HG03175 (cell line): ENCODE measurements around the gene TBCA.
"Not testable (repeated sequence)": the region's sequence is repeated elsewhere in the genome, so short reads cannot be mapped to it uniquely, and the experiment has no call there.

Experiments
- ATAC-seq: cut with Tn5 transposase; IDR thresholded peaks from one replicate; pipeline ENCODE4 v1.9.1; 2021; ENCODE audit warnings: mild to moderate bottlenecking, moderate library complexity; ENCODE audit not compliant: unreplicated experiment

TBCA gene

DNA sequence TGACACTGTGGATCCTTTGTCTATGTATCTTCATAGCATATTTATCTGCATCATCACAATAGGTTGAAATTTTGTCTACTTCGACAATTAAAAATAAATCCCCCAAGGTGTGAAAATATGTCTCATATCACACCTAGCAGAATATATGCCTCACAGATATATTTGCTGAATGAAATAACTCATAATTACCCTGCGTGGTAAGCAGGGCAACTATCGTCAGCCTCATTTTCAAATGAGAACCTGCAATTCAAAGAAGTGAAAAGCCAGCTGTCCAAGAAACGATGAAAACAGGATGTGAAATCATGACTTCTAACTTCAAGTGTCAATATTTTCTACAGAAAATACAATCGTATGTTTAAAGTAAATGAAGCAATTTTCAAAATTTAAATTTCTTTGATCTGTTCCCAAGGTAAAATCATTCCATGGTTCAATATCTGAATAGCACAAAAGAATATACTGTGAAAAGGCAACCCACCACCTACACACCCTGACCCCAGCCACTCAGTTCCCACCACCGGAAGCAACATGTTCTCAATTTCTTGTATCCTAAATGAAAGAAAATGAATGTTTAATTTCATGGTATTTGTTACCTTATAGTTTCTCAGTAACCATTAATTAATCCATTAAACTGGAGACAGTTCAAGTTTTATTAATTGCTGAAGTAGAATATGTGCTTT is 57.1 kb downstream of the TBCA start:
- peak; percentile 95 for ATAC-seq

DNA sequence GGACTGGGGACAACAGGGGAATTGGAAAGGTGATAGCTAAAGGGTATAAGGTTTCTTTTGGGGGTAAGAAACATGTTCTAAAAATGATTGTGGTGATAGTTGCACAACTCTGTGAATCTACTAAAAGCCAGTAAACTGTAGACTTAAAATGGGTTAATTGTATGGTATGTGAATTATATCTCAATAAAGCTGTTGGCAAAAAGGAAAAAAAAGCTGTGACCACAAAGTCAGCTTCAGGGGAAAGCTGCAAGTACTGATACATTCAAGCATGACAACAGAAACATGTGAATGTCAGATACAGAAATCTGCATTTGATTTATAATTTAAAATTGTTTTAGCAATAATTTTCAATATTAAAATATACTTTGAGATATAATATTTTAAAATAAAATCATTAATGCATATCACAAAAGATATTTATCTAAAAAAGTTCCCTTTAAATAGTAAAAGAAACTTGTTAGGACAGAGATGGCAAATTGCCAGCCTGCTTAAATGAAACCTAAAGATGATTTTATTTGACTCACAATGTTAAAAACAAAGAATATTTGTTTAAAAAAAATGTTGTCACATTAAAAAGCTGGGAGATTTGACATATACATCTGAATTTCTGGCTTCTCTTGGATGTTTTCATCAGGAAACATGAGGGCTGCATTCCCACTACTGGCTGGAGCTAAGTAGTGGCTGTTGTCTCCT is 66.0 kb downstream of the TBCA start:
- ATAC-seq, result no peak

DNA sequence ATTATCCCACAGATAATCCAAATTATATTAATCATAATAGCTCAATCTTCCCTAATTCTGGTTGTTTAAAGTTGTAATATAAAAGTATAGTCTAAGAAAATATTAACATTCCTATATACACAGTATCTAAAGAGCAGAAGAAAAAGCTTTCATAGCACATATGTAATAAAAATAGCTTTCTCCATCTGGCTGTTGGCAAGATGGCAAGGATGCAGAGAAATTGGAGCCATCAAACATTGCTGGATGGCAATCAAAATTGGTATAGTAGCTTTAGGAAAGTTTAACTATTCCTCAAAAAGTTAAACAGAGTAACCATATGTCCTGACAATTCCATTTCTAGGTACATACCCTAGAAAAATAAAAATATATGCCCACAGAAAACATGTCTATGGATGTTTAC is 66.8 kb downstream of the TBCA start:
- ATAC-seq, result no peak

DNA sequence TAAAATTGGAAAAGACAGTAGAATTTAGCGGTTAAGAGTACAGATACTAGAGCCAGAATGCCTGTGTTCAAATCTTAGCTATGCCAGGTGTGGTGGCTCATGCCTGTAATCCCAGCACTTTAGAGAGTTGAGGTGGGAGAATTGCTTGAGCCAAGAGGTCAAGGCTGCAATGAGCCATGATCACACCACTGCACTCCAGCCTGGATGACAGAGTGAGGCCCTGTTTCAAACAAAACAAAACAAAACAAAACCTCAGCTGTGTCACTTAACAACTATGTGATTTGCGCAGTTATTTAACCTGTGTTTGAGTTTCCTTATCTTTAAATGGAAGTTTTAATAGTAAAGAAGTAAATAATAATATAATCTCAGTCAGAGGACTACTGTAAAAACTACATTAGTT is 68.3 kb downstream of the TBCA start:
- no peak for ATAC-seq

DNA sequence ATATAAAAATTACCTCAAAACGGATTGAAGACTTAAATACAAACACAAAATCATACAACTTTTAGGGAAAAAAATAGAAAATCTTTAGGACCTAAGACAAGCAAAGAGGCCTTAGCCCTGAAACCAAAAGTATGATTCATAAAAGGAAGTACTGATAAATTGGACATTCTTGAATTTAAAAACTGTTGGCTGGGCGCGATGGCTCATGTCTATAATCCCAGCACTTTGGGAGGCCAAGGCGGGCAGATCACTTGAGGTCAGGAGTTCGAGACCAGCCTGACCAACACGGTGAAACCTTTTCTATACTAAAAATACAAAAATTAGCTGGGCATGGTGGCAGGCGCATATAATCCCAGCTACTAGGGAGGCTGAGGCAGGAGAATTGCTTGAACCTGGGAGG is 76.6 kb downstream of the TBCA start:
- not testable (repeated sequence) for ATAC-seq

DNA sequence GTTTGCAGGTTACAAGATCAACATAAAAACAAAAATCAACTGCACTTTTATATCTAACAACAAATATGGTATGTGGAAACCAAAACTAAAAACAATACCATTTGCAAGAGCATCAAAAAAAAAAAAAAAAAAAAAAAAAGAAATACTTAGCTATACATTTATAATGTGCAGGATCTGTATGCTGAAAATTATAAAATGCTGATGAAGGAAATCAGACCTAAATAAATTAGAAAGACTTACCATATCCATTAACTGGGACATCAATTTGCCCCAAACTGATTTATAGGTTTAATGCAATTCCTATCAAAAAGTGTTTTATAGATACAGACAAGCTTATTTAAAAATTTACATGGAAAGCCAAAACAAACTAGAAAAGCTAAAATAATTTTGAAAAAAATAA is 77.2 kb downstream of the TBCA start:
- ATAC-seq, result no peak

DNA sequence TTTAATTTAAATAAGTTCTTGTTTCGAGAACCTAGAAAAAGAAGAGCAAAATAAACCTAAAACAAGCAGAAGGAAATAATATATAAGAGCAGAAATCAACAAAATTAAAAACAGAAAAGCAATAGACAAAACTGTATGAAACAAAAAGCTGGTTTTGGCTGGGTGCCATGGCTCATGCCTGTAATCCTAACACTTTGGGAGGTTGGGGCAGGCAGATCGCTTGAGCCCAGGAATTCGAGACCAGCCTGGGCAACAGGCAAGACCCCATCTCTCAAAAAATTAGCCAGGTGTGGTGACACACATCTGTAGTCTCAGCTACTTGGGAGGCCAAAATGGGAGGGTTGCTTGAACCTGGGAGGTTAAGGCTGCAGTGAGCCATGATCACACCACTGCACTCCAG is 78.4 kb downstream of the TBCA start:
- ATAC-seq, result no peak

DNA sequence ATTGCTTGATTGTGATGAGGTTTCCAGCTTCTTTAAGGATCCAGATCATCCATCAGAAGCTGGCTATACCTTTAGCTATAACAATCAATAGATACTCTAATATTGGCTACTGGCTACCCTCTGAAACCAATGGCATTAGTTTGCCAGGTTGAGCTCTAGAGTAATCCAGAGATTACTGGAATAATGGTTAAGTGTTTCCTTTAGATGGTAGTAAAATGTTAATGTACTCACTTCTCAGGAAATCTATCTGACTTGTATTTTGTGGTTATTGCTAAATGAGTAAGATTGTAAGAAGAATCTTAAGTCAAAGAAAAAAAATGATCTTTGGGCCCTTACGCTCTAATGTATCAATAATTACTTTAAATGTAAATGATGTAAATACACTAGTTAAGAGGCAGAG is 80.0 kb downstream of the TBCA start:
- ATAC-seq, result no peak

DNA sequence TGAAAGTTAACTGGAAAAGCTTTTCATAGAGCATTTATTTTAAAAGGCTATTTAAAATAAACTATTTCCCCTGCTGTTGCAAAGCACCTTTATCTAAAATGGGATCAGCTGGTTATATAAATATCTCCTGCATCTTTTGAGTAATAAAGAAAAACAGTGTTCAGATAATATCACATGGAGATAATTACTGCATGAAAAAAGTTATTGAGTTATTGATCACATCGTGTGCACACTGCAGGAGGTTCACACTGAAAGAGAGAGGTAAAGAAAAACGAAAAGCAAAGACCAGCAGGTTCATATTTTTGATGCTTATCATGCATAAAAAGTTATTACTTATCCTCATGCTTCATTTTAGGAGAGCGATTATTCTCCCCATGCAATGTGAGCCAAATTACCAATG is 82.2 kb downstream of the TBCA start:
- ATAC-seq, result no peak

DNA sequence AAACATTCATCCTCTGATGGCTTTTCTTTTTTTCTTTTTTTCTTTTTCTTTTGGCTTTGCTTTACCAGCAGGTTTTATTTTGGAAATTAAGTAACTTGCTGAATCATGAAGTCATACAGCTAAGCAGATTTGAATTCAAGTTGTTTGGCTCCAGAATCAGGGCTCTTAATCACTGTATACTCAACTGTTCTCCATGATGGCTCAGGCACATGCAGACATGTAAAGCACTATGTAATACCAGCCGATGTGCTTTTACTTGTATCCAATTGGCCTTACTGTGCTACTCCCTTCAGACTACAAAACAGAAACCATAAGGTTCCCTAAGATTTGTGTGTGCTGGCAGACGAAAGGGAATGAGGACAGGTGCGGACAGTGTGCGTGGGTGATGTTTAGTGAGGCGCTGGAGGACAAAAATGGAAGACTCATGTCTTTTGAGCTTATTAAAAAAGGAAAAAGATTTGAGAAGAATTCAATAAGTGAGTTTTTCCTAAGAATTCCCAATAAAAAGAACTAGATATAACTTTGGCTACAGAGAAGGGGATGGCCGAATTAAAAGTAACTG is 92.9 kb downstream of the TBCA start:
- no peak for ATAC-seq

DNA sequence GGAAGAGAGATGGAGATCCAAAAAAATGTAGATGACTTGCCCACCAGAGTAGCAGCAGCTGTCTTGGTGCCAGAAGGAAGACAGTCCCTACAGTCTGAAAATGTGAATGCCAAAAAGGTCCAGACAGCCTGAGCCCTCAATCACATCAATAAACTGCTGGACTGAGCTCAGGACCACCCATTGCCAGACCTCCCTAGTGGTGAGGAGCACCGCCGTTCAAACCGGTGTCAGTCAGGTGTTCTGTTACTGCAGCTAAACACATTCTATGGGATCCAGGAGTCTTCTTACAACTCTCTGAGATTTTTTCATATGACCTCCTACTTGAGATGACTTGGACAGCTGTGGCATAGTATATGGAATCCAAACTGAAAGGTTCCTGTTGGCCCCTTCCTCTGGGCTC is 105.6 kb downstream of the TBCA start:
- no peak for ATAC-seq

DNA sequence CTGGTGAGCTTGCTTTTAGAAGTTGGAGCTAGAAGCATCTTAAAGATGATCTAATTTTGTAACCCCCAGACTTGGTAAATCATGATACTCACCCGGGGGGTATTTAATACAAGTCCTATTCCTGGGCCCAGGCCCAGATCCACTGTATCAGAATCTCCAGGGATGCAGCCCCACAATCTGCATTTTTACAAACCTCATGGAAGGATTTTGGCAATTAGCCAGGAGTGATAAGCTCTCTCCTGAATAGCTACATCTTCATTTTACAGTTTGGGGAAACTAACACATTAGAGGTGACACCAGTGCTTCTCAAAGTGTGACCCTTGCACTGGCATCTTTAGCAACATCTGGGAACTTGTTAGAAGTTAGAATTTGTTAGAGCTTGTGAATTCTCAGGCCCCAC is 106.5 kb downstream of the TBCA start:
- ATAC-seq, result no peak

DNA sequence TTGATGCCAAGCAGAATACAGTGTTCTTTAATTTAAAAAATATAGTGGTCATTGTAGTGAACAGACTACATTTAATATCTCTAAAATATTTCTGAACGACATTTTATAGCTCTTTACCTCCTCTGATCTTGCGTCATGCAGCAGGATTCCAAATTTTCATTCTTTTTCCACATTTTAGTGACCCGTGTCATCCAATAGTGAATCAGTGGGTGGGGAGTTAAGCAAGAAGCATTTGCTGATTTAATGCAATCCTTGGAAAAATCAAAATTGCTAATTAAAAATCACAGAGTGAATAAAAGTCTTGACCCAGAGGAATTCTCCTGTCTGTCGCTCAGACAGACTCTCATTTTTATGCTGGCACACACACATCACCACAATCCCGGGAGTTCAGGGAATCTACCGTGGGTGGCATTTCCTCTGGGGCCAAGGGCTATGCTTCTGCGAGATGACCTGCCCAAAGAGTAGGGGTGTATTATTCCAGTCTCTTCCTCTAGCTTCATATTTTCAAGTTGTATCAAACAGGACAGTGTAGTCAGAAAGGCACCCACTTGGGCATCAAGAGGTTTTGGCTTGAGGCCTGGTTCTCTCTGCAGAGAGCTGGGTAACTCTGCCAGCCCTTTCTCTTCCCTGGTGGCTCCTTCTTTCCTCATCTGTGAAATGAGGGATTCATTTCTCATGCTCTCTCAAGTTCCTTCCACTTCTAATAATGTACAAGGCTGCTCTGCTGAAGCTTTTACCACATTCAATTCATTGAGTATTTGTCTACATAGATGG is 112.9 kb downstream of the TBCA start:
- no peak for ATAC-seq

DNA sequence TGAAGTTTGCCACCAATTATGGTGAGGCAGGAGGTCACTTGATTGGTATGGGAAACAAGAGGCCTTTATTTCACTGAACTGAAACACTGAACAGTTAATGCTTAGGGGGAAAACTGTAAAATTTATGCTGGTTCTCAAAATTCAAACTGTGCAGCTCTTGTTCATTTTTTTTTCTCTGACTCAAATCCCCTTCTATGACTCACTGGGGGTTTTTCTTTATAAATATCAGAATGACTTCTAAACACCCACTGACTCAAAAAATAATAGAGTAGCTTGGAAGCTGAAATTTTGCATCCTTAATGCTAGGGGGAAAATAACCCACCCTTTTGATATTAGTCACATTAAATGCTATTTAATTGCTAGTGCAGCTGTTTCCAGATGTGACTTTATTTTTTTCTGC is 113.5 kb downstream of the TBCA start:
- ATAC-seq, result no peak

DNA sequence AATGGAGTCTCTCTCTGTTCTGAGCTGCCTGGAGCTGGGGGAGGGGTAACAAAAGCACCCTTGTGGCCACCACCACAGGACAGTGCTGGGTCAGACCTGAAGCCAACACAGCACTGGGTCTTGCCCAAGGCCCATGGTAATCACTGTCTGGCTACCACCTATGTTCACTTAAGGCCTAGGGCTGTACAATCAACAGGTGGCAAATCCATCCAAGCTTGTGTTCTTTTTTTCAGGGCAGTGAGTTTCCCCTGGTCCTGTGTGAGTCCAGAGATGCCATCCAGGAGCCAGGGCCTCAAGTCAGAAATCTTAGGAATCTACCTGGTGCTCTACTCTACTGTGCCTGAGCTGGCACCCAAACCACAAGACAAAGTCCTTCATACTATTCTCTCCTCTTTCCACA is 117.5 kb downstream of the TBCA start:
- no peak for ATAC-seq

DNA sequence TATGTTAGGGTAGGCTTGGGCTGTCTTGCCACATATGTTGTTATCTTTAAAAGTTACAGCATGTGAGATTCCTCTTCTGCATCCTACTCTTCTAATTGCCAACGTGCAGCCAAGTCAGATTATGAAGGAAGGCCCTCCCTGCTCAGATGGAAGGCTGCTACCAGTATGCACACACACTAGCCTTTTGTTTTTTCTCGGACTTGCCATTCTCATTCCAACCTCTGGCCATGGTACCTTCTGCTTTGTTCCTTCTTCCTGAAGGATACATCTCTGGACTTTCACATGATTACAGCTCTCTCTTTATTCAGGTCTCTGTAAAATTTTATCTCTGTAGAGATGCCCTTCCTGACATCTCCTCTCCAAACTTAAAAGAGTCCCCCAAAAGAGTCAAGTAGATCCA is 124.8 kb downstream of the TBCA start:
- no peak for ATAC-seq

DNA sequence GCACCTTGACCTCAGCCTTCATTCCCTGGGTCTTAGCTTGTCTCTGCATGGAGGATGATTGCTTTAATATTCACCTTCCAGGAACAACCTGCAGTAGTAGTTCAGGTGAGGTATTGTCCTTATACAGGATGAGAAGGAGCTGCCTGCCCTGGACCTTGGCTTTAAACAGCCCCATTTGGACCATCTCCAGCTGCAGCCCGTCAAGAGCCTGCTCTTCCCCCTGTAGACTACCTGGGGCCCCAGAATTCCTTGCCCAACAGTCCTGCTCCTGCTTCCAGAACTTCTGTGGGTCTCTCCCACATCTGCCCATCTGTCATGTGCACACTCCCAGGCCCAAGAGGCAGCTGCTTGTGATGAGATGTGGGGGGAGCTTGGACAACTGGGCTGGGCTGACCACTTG is 125.5 kb downstream of the TBCA start:
- ATAC-seq, result no peak

DNA sequence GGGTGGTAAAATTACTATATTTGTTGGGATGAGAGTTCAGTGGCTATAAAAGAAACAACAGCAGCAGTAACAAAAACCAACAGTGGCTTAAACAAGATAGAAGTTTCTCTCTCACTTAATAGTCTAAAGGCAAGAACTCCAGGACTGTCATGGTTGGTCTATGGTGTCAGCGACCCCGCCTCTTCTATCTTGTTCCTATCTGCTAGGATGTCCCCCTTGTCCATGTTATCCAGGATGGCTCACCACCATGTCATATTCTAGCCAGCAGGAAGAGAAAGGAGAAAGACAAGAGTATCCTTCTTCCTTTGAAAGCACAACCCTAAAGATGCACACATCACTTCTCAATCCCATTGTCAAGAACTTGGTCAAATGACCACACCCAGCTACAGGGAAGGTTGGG is 126.4 kb downstream of the TBCA start:
- no peak for ATAC-seq

DNA sequence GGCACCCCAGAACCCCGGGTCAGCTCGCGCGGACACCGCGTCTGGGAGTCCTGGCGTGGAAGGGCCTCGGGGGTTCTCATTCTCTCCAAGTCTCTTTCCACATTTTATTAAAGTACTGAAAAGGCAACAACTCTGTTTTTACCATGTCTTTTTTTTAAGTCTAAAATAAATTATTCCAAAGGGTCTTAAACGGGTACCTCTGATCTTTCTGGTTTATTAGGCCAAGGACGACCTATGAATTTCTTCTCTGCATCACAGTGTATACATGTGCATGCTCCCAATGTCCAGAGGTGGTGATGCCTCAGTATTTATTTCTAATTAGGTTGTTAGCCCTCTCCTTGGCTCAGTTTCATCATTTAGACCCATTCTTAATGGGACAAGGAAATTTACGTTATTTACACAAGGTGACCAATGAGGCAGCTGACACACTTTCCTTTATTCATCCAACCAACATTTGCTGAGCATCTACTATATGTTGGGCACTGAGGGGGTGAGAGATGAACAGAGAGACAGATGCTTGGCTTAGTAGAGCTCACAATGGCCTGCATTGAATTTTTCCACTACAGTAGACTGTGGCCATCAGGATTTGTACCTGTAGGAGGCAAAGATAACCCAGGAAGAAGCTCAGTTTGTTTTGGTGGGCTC is 130.0 kb downstream of the TBCA start:
- ATAC-seq, result no peak

DNA sequence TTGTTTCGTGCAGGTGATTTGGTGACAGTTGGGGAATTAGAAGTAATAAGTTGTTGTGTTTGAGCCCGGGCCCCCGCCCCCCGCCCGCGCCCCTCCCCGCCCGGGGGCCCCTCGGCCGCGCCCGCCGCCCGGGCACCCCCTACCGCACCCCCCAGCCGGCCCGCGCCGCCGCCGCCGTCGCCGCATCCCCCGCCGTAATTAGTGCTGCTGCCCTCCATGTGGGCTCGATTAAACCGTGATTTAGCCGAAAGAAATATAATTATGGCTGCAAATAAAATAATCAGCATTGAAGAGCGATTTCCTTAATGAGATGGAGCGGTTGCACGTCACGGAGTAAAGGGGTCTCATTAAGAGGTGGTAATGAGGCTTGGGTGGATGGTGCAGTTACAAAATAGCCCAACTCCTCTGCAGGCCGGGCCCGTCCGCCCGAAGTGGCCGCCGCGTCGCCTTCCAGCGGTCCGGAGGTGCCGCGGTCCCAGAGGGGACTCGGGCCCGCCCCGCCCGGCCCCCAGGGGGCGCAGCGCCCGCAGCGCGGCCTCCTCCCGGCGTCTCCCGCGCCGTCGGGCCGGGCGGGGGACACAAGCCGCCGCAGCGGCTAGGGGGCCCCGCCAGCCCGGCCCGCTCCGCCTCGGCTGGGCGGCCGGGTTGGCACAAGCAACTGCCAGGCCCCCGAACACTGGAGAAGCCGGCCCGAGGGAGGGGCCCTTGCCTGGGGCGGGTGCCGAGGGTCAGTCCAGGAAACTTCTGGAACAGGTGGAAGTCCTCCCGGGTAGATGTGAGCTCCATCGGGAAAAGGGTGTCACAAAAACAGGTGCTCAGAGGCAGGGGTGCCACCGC is 130.8 kb downstream of the TBCA start:
- no peak for ATAC-seq
